Activated CD4-positive, alpha-beta T cell treated with anti-CD3 and anti-CD28 coated beads, Interleukin-2, Interleukin-6, amounts not matched to agents 100 ng/mL and 50 ng/mL, durations not matched to agents 16 hours and 8 hours (primary cell): Measurements from ENCODE around the gene CDKL5.
"Not testable (repeated sequence)": the region's sequence is repeated elsewhere in the genome, so short reads cannot be mapped to it uniquely, and the experiment has no call there.

Experiments used
- DNase-seq: peaks from one replicate; pipeline ENCODE4 v3.0.0-alpha.2; 2020

The CDKL5 gene

DNA sequence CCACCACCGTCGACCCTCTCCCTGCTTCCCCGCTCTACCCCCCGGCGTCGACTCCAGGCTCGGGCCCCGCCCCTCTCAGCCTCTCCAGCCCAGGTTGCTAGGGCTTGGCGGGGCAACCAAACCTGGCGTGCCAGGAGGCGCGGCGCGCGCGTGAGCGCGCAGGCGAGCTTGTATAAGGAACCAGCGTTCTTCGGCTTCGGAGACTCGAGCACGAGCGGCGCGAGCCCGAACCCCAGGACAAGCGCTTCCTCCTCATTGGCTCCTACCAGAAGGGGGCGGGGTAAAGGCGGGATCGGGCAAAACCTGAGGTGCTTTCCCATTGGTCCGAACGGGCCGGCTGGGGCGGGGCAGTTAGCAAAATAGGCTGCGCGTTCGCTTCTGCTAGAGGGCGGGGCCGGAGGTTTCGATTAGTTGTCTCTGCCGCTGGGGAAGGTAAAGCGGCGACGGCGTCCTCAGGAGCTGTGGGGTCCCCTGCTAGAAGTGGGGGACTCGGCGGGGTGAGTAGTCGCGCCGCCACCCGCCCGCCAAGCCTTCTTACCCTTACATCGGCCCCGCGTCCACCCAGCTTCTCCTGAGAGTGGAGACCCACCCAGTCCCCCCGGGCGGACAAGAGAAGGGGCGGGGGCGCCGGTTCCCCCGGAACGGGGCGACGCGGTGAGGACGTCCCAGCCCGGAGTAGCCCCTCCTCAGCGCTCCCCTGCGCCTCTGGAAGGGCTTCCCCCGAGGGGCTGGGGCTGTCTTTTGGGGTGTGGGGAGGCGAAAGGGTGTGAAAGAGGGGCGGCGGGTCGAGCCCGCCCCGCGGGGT is at the start of gene CDKL5:
TSS of gene CDKL5 (plus strand) at position 410 of the 805 bp plus-strand sequence. CDS start 81,489 bp downstream, outside the sequence.
- peak; percentile 94 for DNase-seq

DNA sequence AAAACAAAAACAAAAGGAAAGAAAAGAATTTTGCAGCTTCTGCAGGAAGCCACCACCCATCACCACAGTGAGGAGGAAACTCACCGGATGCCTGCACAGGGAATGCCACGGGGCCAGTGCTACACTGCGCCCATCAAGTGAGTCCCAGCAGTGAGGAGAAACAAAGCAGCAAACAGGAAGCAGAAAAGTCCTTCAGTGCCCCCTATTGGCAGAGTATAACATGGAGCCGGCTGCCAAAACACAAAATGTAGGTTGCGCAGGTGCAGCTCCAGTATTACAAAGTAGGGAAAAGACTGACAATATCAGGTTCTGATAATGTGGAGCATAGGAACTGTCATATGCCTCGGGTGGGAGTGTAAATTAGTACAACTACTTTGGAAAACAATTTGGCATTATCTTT is 47.6 kb upstream of the CDKL5 start:
- peak; percentile 44 for DNase-seq

DNA sequence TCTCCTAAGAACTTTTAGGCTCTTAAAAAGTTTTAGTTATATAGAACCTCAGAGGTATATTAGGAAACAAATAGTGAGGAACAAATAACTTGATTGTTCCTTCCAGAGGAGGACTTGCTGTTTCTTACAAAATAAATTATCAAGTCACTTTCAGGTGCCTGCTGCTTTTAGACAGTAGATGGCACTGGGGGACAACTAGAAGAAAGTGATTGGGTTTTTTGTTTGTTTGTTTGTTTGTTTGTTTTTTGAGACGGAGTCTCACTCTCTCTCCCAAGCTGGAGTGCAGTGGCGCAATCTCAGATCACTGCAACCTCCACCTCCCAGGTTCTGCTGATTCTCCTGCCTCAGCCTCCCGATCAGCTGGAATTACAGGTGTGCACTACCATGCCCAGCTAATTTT is 35.4 kb upstream of the CDKL5 start:
- peak; percentile 2 for DNase-seq

DNA sequence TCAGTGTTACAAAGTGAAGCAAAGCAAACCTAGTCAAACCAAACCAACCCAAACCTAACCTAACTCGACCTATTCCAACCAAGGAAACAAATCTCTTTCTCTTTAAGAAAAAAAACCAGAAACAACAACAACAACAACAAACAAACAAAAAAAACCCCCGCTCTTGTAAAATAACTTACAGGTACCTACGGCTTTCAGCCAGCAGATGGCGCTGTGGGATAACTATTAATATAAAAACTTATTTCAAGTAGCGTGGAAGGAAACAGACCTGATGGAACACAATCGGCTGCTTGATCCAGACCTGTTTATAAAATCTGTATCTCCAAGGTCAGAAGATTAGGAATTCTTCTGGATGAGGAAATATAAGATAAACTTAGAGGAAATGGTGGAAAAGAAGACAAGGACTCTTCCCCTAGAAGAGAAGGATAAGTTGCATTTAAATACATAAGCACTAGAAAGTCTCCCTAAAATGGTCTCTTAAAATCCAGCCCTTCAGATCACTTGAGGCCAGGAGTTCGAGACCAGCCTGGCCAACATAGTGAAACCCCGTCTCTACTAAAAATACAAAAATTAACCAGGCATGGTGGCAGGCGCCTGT is 34.4 kb upstream of the CDKL5 start:
- peak; percentile 69 for DNase-seq

DNA sequence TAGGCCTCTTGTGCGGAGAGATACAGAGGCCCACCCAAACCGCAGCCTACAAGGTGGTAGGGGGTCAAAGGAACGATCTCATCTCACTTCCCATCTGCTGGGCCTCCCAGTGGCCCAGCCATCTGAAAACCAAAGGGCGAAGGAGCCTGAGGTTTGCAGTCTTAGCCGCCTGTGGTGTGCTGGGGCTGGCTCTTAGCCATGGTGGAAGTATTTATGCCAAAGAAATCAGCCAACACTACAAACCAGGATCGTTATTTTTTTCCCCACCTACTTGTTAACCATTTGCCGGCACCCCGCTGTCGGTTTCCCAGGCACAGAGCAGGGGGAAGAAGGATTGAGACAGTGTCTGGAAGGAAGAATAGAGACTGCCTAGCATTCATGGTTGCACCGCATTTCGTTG is 30.9 kb upstream of the CDKL5 start:
- DNase-seq = no peak

DNA sequence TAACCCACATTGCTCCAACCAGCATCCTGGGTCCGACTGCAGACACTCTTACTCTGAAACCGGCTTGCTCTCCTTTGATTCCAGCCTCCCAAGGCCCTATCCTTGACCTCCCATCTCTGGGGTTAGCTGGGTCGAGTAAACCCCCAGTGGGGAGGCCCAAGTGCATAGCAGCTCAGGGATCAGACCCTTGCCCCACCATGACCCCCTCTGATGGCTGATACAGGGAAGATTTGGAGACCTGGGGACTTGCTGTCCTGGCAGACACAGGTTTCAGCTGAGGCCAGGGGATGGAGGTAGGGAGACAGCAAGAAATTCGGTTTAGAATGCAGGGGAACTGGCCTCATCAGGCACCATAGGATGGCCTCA is 23.6 kb upstream of the CDKL5 start:
- no peak for DNase-seq

DNA sequence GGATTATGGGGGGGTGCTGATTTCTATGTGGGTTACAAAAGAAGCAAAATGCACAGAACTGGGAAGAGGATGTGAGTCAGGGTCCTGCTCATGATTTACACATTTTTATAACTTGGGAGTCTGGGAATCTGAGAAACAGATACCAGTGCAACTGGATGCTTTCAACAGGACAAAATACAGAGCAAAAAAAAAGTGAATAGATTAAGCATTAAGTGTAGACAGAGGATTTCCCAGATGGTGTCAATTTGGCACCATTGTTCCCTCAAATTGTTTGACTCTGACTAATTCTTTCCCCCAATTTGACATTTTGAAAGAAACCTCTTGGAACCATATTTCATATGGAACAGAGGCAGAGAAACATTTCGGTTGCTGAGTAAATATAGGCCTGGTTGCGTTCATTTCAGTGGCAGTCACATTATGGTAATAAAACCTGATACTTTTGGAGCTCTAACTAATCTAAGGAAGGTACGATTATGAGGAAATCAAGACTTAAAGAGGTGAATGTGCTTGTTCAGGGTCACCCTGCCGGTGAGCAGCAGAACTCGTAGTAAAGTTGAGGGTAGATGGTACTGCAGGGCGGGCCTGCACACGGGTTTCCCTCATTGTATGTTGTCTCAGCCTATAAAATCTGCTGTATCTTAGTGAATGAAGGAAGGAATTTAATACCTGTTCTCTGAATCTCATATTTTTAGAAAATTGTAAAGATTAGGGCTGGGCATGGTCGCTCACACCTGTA is 18.7 kb upstream of the CDKL5 start:
- DNase-seq = no peak

DNA sequence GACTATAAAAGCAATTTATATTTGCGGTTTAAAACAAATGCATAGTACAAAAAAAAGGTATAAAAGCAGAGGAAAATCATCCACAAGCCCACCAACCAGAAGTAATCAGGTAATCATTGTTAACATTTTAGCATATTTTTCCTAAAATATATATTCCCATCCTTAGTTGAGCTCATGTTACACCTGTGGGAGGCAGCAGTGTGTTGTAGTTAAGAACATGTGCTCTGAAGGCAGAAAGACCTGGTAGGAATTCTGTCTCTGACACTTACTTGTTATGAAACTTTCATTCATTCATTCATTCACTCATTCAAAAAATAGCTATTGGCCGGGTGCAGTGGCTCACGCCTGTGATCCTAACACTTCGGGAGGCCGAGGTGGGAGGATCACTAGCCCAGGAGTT is 15.4 kb upstream of the CDKL5 start:
- no peak for DNase-seq

DNA sequence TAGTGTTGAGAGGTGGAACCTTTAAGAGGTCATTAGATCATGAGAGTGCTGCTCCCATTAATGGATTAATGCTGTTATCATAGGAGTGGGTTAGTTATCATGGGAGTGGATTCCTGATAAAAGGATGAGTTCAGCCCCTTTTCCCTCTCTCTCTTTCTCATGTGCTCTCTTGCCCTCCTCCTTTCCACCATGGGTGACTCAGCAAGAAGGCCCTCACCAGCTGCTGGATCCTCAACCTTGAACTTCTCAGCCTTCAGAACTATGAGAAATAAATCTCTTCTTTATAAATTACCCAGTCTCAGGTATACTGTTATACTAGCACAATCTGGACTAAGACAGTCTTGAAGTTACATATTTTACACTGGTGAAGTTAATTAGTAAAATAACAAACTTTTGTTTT is 10.0 kb upstream of the CDKL5 start:
- no peak for DNase-seq

DNA sequence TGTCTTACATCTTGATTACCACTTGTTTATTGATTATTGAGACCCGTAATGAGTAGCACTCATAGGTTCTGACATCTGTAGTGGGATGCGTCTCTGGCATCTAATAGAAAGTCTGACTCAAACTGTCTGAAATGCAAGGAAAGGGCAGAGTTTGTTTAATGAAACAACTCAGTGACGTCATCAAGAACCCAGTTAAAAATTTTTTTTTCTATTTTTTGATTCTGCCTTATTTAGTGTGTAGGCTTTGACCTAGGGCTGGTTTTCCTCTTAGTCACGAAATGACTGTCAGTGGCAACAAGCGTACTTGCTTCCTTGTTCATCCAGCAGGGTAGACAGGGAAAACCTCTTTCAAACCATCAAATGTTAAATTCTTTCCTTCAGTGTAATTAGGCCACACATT is 3.1 kb upstream of the CDKL5 start:
- no peak for DNase-seq

DNA sequence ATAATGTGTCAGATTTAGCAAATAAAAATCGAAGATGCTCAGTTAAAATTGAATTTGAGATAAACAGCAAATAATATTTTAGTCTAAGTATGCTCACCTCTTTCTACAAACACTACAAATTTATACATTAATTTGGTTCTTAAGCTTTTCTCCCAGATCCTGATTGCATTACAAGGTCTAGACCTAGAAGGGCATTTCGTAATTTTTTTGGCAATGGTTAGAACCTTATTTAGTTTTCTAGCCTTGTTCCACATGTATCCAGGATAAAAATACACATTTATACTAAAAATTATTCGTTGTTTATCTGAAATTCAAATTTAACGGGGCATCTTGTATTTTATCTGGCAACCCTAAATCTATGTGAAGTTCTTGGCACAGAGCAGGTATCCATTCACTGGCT is 2.5 kb upstream of the CDKL5 start:
- DNase-seq = no peak

DNA sequence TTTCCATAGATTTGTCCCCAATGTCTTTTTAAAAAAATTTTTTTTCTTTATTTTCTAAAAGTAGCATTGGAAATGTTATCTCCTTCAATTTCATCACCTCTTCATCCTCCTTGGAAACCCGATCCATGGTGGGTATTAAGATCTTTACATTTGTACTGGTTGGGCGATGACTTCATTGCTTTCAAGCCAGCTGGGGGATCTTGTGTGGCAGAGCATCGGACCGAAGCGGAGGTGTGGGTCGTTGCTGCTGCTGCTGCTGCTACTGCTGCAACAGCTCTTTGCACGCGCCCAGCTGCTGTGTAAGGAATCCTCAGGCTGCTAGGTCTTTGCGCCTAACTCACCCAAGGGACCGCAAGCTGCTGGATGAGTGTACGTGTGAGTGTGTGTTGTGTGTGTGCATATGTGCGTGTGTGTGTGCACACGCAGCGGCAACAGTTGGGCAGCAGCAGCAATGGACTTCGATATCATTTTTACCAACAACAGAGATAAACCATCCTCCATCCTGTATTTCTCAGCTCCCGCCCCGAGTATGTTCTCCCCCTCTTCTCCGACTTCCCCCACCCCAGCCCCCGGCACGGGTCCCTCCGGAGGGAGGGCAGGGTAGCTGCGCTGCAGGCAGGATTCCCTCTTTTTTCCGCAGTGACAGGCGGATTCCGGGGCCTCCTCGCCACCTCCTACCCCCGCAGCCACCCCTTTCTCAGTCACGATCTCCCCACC is 768 bp upstream of the CDKL5 start:
- DNase-seq = peak; percentile 19

DNA sequence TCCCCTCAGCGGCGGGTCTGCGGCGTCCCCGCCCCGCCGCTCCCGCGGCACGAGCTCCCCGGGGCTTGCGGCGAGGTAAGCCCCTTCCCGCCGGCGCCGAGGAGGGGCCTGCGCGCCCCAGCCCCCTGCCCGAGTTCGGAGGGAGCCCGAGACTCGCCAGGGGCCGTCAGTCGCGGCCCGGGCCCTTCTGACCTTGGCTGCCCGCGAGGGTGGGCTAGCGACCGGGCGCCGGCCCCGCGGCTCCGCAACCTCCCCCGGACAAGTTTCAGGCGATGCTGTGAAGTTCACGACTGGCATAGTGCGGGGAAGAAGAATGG is 554 bp downstream of the CDKL5 start:
- DNase-seq = no peak

DNA sequence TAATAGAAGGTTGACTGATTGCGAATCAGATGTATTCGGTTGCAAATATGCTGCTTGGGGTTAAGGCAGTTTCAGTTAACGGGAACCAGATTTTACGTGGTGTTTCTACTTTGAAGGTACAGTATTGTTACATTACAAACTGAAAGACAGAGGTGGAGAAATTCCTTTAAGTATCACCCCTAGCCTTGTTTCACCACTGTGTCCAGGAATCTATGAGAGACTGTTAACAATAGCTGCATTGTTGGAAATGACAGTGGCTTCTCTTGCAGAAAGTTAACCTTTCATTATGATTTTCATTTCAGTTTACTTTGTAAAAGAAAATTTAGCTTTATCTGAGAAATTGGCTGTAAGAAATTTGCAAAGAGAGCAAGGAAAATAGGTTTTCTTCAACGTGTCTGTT is 2.6 kb downstream of the CDKL5 start:
- DNase-seq = no peak

DNA sequence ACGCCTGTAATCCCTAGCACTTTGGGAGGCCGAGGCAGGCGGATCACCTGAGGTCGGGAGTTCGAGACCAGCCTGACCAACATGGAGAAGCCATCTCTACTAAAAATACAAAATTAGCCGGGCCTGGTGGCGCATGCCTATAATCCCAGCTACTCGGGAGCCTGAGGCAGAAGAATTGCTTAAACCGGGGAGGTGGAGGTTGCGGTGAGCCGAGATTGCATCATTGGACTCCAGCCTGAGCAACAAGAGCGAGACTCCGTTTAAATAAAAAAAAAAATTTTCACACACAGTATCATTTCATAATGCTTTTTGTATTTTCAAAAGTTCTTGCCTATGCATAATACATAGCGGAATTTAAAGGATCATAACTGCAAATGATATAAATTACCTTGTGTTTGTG is 7.9 kb downstream of the CDKL5 start:
- DNase-seq = not testable (repeated sequence)

DNA sequence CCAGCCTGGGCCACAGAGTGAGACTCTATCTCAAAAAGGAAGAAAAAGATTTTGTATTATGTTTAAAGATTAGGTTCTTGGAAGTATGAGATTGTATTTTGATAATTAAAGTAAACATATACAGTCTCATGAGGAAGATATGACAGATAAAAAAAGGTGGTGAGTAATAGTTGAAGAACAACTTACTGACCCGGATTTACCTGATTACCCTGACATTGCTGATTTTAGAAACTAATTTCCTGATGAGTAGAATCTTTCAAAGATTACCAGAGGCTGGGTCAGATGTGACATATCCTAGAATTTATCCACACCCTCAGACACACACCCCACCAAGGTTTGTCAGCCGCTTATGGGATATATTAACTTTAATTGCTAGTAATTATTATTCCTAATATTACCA is 9.5 kb downstream of the CDKL5 start:
- DNase-seq = no peak

DNA sequence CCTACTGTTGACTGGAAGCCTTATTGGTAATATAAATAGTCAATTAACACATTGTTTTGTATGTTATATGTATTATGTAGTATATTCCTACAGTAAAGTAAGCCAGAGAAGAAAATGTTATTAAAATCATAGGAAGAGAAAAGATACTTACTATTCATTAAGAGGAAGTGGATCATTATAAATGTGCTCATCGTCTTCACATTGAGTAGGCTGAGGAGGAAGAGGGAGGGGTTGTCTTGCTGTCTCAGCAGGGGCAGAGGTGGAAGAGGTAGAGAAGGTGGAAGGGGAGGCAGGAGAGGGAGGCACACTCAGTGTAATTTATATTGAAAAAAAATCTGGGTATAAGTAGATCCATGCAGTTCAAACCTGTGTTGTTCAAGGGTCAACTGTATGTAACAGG is 10.6 kb downstream of the CDKL5 start:
- DNase-seq = no peak

DNA sequence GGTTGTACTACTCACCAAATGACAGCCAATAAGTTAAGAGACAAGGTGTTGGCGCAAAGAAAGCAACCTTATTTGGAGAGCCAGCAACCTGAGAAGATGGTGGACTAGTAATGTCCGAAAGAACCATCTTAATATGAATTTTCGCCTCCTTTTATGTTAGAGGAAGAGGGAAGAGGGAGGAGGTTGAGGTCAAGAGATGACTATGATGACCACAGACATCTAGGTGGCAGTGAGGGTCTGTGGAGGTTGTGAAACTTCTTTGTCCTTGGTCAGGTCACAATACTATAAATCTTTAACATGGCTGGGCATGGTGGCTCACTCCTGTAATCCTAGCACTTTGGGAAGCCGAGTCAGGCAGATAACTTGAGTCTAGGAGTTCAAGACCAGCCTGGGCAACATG is 15.4 kb downstream of the CDKL5 start:
- no peak for DNase-seq

DNA sequence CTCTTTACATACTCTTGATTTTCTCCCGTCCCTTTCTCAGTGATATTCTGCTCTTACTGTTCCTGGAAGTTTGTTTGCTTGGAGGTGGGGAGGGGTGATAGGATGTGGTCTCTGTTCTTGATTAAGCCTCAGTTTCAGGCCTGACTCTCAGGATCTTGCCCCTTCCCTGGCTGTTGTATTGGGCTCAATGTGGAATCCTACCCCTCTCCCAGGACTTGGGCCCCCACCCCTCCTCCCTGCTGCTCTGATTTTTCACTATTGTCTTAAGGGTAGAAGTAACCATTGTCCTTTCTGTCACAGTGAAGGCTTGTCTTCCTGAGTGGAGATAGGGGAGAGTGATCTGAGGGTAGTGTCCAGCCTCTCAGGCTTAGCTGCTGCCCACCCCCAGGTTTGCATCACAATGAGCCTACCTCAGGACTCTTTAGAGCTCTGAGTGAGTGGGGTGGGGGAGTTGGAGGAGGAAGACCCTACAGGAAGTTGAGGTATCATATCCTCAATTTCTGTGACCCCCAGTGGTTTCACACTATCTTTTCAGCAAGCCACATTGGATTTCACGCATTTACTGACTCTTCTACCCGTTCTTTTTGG is 16.5 kb downstream of the CDKL5 start:
- DNase-seq = no peak

DNA sequence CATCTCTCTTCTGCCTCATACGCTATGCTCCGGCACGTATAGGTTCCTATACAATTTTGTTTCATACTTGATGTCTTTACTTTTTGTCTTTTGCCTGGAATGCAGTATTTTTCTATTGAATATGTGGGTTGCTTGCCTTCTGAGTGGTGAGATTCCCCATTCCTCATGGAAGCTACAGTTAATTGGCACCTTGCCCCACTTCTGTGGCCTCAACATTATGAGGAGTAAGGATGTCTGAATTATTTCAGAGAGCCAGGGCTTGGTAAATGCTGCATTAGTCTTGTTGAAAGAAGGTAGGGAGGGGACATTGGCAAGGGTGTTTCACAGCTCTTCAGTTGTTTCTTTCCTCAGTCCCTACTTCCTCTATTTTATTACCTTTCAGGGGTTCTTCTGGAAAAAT is 23.0 kb downstream of the CDKL5 start:
- DNase-seq = no peak

DNA sequence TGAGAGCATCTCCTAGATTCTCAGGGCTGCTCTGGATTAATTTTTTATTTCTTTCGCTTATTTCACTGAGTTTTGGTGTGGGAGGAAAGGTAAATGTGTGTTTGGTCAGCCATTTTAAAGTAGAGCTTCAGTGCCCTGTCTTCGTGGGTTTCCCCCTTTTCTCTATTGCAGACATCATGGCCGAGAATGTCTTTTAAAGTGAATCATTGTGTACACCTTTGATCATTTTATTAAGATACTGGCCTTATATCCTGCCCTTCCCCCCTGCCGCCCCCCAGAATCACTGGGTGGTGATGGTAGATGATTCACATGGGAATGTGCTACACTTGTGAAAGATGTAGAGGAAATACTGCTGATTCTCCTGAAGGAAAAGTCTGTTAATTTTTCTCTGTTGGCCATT is 23.8 kb downstream of the CDKL5 start:
- DNase-seq = no peak

DNA sequence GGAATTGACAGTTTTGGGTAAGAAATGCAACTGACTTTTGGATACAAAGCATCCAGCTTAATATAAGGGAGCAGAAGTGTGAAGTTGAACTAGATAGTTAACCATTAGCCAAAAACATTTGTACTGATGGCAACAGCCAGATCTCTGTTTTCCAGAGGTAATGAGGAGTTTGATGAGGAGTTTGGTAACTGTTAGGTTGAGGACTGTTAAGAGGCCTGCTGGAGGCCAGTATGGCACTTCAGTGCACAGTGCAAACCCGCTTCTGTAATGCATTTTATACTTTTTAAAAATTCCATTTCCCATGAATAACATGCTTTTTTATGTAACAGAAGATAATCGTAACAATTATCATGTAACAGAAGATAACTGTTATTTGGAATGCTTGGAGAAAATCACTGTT is 30.0 kb downstream of the CDKL5 start:
- no peak for DNase-seq

DNA sequence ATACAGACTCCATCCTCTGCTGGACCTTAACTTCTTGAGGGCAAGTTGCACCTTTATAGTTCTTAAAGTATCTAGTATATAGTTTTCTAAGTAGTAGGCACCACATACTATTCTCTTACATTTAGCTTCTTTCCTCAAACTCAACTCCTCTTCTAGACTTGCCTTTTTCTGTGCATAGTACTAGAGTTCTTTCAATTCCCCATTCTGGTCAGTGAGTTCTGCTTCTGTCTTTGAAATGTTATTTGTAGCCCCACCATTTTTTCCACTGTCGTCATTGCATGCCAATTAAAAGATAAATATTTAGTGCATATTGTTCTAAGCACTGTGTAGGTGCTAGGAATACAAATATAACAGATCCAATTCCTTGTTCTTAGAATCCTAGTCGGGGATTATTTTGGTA is 31.6 kb downstream of the CDKL5 start:
- DNase-seq = no peak
